DLD1 (cell line): ENCODE measurements around the gene HES1.

Source experiments
- in situ Hi-C: cut with HindIII; loops from 2 replicates; pipeline ENCODE4 v1.10.0; 2017; ENCODE audit warnings: low sequenced_read_pairs

HES1 gene

GRCh38 chr3:194101592-194102432, 34.1 kb upstream of the HES1 start:
- in situ Hi-C loops: no loop called here

DNA sequence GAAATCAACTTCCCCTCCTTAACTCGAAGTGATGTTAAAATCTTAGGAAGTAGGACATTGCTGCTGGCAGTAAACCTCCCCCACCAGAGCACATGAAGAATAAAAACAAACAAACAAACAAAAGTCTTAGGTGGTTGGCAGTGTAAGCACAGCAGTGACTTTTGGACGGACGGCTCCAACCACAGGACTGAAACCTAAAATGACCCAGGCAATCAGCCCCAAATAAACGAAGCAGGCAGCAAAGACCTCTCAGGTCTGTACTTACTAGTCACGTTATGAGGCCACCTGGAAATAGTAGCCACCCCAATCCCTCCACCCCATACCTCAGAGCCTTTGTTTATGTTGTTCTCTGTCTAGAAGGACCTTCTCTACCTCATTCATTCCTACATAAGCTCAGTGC, 33.5 kb upstream of the HES1 start:
- in situ Hi-C loops: no loop called here

DNA sequence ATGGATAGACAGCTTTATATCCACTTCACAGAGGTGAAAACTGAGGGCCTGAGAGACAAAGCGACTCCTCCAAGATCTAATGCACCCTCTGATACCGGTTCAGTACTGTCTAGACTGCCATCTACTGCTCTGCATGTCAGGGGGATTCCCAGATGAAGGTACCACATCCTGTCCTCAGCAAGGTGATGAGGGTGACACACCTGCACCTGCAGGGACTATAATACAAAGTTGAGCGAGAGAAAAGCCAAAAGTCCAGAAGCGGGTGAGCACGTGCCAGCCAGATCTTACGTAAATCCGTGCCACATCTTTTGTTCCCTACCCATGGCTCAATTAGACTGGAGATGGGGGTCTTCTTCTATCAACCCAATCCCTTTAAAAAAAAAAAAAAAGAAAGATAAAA, 32.4 kb upstream of the HES1 start:
- in situ Hi-C loops: no loop called here

- in situ Hi-C loops: no loop called here
Measured at GRCh38 chr3:194103983-194104751, 31.8 kb upstream of the HES1 start.

DNA sequence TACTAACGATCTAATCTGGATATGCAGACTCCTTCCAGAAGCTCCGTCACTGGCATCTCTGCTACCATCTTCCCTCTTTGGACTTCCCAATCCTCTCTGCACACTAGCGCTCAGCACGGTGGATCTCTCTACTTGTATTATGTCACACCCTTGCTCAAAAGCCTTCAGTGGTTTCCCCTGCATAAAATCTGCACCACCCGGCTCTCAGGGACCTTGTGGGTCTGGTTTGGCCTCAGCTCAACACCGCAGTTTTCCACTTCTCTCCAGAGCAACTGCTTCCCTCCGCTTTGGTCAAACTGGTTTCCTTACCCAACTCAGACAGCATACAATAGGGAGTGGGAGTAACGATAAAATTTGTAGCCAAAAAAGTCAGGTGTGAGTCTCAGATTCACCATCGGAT, 30.7 kb upstream of the HES1 start:
- in situ Hi-C loops: loop anchor here (5.0 kb wide), 1 partner anchor 73 kb away; no protein-coding TSS in a partner anchor

DNA sequence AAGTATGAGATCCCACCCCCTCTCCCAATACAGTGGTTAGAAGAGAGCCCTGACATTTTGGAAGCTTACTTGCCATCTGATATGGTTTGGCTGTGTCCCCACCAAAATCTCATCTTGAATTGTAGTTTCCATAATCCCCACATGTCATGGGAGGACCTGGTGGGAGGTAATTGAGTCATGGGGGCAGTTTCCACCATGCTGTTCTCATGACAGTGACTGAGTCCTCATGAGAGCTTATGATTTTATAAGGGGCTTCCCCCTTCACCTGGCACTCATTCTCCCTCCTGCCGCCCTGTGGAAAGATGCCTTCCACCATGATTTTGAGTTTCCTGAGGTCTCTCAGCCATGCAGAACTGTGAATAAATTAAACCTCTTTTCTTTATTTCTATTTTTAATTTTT, 28.8 kb upstream of the HES1 start:
- in situ Hi-C loops: loop anchor here (5.0 kb wide), 1 partner anchor 75 kb away; no protein-coding TSS in a partner anchor

DNA sequence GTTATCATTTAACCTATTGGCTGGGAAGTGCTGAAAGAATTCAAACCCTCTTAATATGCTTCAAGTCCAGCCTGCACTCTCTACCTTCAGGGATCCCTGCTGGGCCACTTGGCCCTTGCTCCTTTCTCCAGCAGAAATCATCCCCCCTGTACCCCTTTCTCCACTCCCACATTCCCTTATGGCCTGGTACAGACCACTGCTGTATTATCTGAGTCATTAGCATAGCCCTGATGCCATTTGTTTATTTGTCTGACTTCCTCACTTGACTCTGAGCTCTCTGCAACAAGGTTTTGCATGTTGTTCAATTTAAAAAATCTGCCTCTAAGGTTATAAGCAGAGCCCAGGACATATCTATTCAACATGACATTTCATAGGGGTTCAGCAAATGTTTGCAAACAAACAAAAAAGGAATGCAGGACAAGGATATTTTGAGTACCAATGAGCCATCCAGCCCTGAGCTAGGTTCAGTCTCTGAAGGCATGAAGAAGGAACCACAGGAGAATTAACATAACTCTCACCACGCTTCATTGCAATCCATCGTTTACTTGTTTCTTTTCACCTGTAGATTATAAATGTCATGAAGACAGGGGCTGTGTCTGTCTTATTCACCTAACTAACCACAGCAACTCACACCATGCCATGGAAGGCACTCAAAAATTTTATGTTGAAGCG, 26.6 kb upstream of the HES1 start:
- in situ Hi-C loops: loop anchor here (5.0 kb wide), 1 partner anchor 77 kb away; no protein-coding TSS in a partner anchor

GRCh38 chr3:194110483-194110882, 25.5 kb upstream of the HES1 start:
- in situ Hi-C loops: no loop called here

DNA sequence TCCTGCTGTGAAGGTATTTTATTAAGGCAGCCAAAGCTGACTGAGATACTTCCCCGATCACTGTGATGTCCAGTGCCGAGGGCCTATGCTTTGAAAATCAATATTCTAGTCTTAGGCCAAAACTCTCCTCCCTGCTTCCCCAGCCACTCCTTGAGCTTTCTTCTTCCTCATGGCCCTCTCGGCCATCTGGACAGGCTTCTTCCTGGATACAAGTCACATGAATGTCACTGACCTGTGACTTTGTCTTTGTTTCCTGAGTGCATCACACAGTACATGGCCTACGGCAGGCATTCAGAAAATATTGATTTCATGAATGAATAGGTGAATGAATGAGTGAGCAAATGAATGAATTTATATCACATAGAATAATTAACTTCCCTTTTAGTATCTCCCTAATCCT, 24.6 kb upstream of the HES1 start:
- in situ Hi-C loops: no loop called here

DNA sequence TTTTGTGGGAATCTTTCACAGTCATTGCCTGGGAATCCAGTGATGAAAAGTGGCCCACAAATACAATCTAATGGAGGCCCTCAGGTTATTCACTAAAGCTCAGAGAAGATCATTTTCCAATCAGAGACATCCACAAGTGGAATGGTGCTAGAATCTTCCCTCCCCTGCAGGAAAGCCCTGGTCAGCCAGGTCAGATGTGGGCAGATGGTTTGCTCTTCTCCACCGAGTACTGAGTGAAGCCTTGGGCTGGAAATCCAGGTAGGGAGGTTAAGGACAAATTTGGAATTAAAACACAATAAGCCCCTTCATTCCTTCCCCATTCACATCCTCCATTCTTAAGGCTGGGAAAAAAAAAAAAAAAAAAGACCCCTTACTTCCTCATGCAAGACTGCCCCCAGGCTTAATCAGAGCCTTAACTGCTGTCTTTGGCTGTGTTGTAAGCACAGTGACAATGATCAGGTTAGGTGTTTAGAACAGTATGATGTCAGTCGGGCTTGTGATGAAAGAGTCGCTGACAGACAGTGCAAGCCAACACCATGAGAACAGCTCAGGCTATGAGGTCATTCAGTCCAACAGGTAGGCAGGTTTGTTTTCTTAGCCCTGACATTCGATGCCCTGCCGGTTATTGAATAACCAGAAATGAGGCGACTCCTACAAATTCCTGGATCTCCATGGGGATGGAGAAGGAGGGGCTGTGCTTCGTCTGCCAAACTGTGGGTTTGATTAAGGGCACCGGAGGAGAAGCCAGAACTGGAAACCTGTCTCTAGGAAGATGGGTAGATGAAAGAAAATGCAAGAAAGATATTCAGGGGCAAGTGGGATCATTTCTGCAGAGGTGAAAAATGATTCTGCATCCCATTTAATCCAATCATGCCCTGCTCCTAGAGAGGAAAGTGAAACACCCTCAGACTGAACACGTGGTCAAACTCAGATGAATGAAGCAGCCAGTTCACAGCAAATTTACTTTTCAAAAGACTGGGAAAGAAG, 23.5 kb upstream of the HES1 start:
- in situ Hi-C loops: no loop called here

DNA sequence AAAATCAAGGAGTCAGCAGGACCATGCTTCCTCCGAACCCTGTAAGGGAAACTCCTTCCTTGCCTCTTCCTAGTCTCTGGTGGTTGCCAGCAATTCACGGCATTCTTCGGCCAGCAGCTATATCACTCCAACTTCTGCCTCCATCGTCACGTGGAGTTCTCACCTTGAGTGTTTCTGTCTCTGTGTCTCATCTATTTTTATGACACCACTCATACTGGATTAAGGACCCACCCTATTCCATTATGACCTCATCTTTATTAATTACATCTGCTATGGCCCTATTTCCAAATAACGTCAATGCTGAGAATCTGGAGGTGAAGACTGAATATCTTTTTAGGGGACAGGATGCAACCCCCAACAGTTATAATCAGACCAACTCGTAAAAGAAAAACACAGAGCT, 21.8 kb upstream of the HES1 start:
- in situ Hi-C loops: no loop called here

DNA sequence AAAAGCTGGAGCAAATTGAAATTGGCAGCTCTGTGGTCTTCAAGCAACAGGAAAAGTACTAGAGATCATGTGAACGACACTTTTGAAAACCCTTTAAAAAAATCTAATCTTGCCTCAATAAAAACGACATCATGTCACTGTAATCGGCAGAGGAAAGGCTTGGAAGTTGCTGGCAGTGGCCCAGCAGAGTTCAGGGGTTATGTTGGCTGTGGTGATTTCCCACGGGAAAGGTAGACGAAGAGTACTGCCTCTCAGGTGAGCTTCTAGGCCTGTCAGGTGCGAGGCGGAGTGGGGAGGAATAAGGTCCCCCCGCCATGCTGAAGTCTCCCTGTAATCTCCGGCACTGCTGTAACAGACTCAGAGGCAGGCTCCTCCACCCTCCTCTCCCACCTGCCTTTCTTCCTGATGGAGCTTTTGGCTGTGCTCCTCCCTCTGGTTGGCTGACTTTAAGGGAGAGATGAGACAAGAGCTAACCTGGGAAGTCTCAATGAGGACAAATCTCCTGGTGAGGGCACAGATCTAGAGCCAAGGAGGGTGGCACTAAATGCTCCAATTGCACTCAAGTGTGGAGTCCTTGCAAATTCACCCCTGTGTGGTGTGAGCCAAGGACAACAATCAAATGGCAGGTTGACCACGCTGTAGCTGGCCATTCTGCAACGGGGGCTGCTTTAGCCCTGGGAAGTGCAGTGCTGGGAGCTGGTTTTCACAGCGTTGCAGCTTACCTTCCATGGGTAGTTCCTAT, 18.7 kb upstream of the HES1 start:
- in situ Hi-C loops: no loop called here

- in situ Hi-C loops: no loop called here
Measured at GRCh38 chr3:194118920-194119319, 17.0 kb upstream of the HES1 start.

- in situ Hi-C loops: no loop called here
Measured at GRCh38 chr3:194119831-194120590, 15.9 kb upstream of the HES1 start.

GRCh38 chr3:194120789-194121770, 14.9 kb upstream of the HES1 start:
- in situ Hi-C loops: no loop called here

- in situ Hi-C loops: no loop called here
Measured at GRCh38 chr3:194121891-194122631, 13.9 kb upstream of the HES1 start.

DNA sequence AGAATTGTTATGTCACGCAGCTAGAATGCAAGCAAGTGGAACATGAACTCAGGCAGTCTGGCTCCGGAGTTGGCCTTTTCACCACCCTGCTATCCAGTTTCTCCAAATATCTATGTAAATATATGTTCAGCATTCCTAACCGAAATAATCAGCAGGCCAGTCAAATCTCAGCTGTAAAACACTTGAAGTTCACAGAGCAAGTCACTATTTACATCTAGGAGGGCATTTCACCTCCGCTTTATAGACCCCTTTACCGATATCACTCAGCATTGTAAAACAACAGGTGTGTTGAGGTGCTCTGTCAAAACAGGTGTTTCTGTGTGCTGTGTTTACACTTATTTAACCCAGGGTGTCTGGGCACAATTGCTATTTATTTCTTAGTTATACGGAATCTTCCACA, 12.2 kb upstream of the HES1 start:
- in situ Hi-C loops: no loop called here
